ENCODE results near the gene TBXAS1. TPM values are rescaled to one million over a fixed set of nuclear protein-coding genes. Genes with fewer than 3 reads are reported as not detected.
"Not testable (repeated sequence)": the region's sequence is repeated elsewhere in the genome, so short reads cannot be mapped to it uniquely, and the experiment has no call there.

The TBXAS1 gene
- total RNA-seq, 4 donors from 2014 or later = 9.8 to 31.3 (median 13.5) TPM

GRCh38 chr7:139918480-139918879, 89.4 kb downstream of the TBXAS1 start:
- H3K27me3 ChIP-seq = no peaks in the 10 kb centered on the region
- intact Hi-C loops (cut with DNase I) = no loop called here
- WGBS = 36% methylated on average over 6 of the region's 6 CpGs
- peaks cover 14 to 45% (median 25%) of the 10 kb centered on the region in 4 donors for H3K4me1 ChIP-seq
- H3K27ac ChIP-seq (replicated peaks in 1 of 4) = peak overlapping the region in 1 of 4 donors; percentile 10
- no peak for TF ChIP-seq POLR2A (IDR thresholded peaks at IDR 0.05; ENCODE audit: low read depth)
- TF ChIP-seq POLR2AphosphoS5 (IDR thresholded peaks at IDR 0.05) = no peak
- no peak for TF ChIP-seq EP300 (IDR thresholded peaks at IDR 0.05)
- TF ChIP-seq CTCF (IDR thresholded peaks at IDR 0.05) = no peak
- H3K4me3 ChIP-seq = no peak overlapping the region
- DNase-seq (ENCODE audit: extremely low spot score) = no peak
- H3K9me3 ChIP-seq = no peaks in the 10 kb centered on the region
- no peaks in the 10 kb centered on the region for H3K36me3 ChIP-seq

GRCh38 chr7:139923090-139923489, 94.0 kb downstream of the TBXAS1 start:
- intact Hi-C loops (cut with DNase I) = no loop called here
- Histone ChIP-seq H3K4me3 (no peak overlapping the region), H3K9me3 (no peaks in the 10 kb centered on the region), H3K27me3 (no peaks in the 10 kb centered on the region), H3K27ac (replicated peaks in 1 of 4) (no peak overlapping the region), H3K36me3 (no peaks in the 10 kb centered on the region), H3K4me1 (peaks cover 0 to 9% (median 2%) of the 10 kb centered on the region in 4 donors)
- WGBS = 82% methylated on average over 7 of the region's 7 CpGs
- no peak for DNase-seq (ENCODE audit: extremely low spot score)
- no peak for TF ChIP-seq CTCF (IDR thresholded peaks at IDR 0.05)
- TF ChIP-seq POLR2AphosphoS5 (IDR thresholded peaks at IDR 0.05) = no peak
- no peak for TF ChIP-seq POLR2A (IDR thresholded peaks at IDR 0.05; ENCODE audit: low read depth)
- TF ChIP-seq EP300 (IDR thresholded peaks at IDR 0.05) = no peak

- no peak for TF ChIP-seq POLR2AphosphoS5 (IDR thresholded peaks at IDR 0.05)
- no peak for TF ChIP-seq POLR2A (IDR thresholded peaks at IDR 0.05; ENCODE audit: low read depth)
- no peak for TF ChIP-seq EP300 (IDR thresholded peaks at IDR 0.05)
- TF ChIP-seq CTCF (IDR thresholded peaks at IDR 0.05) = no peak
- Histone ChIP-seq H3K27me3 (no peaks in the 10 kb centered on the region), H3K4me3 (no peak overlapping the region), H3K27ac (replicated peaks in 1 of 4) (no peak overlapping the region), H3K9me3 (no peaks in the 10 kb centered on the region), H3K36me3 (no peaks in the 10 kb centered on the region), H3K4me1 (no peaks in the 10 kb centered on the region)
- DNase-seq (ENCODE audit: extremely low spot score) = no peak
- 65% methylated on average over 3 of the region's 3 CpGs for WGBS
- intact Hi-C loops (cut with DNase I) = no loop called here
Measured at GRCh38 chr7:139924461-139924860, 95.4 kb downstream of the TBXAS1 start.

- intact Hi-C loops (cut with DNase I); H3K27ac ChIP-seq (replicated peaks in 1 of 4); H3K36me3 ChIP-seq; DNase-seq (ENCODE audit: extremely low spot score); H3K4me1 ChIP-seq; H3K9me3 ChIP-seq; H3K27me3 ChIP-seq; H3K4me3 ChIP-seq: not testable (repeated sequence)
- 89% methylated on average over 8 of the region's 8 CpGs for WGBS
Measured at GRCh38 chr7:139929221-139929620, 100.2 kb downstream of the TBXAS1 start.

- Histone ChIP-seq H3K4me3 (no peak overlapping the region), H3K27me3 (no peaks in the 10 kb centered on the region), H3K4me1 (no peaks in the 10 kb centered on the region), H3K9me3 (no peaks in the 10 kb centered on the region), H3K27ac (replicated peaks in 1 of 4) (no peak overlapping the region), H3K36me3 (no peaks in the 10 kb centered on the region)
- TF ChIP-seq POLR2A (IDR thresholded peaks at IDR 0.05; ENCODE audit: low read depth) (no peak), POLR2AphosphoS5 (IDR thresholded peaks at IDR 0.05) (no peak), EP300 (IDR thresholded peaks at IDR 0.05) (no peak), CTCF (IDR thresholded peaks at IDR 0.05) (no peak)
- DNase-seq (ENCODE audit: extremely low spot score) = no peak
- intact Hi-C loops (cut with DNase I) = no loop called here
- WGBS = 79% methylated on average over 6 of the region's 6 CpGs
Measured at GRCh38 chr7:139930286-139930965, 101.4 kb downstream of the TBXAS1 start.

Data from esophagus muscularis mucosa (tissue), 4 donors.